Measurements from ENCODE around the gene VTA1.

The VTA1 gene

GRCh38 chr6:142193621-142194020 lies 46.6 kb downstream of the VTA1 start:
- no peak overlapping the region for H3K4me3 ChIP-seq (ENCODE audit: control insufficient read depth, low read depth, low read length)
- no peak for TF ChIP-seq CTCF (conservative IDR thresholded peaks at IDR 0.05; ENCODE audit: control insufficient read depth, insufficient read depth, low read depth, low read length)
- no peak for DNase-seq (ENCODE audit: low read depth)

- no peak overlapping the region for H3K4me3 ChIP-seq (ENCODE audit: control insufficient read depth, low read depth, low read length)
- no peak for TF ChIP-seq CTCF (conservative IDR thresholded peaks at IDR 0.05; ENCODE audit: control insufficient read depth, insufficient read depth, low read depth, low read length)
- peak; percentile 19 for DNase-seq (ENCODE audit: low read depth)
Observed at GRCh38 chr6:142195862-142196541, 48.9 kb downstream of the VTA1 start.

- no peak for TF ChIP-seq CTCF (conservative IDR thresholded peaks at IDR 0.05; ENCODE audit: control insufficient read depth, insufficient read depth, low read depth, low read length)
Observed at GRCh38 chr6:142200846-142201628, 54.0 kb downstream of the VTA1 start.

GRCh38 chr6:142207265-142207877 lies 60.3 kb downstream of the VTA1 start:
- DNase-seq (ENCODE audit: low read depth), result peak; percentile 65
- no peak overlapping the region for H3K4me3 ChIP-seq (ENCODE audit: control insufficient read depth, low read depth, low read length)
- peak; percentile 86 for TF ChIP-seq CTCF (conservative IDR thresholded peaks at IDR 0.05; ENCODE audit: control insufficient read depth, insufficient read depth, low read depth, low read length)

More at GRCh38 chr6:142200846-142201628, 54.0 kb downstream of the VTA1 start:
- H3K4me3 ChIP-seq (ENCODE audit: control insufficient read depth, low read depth, low read length), result no peak overlapping the region
- DNase-seq (ENCODE audit: low read depth), result no peak

GRCh38 chr6:142210606-142211005 lies 63.5 kb downstream of the VTA1 start:
- H3K4me3 ChIP-seq (ENCODE audit: control insufficient read depth, low read depth, low read length), result no peak overlapping the region
- DNase-seq (ENCODE audit: low read depth), result no peak
- TF ChIP-seq CTCF (conservative IDR thresholded peaks at IDR 0.05; ENCODE audit: control insufficient read depth, insufficient read depth, low read depth, low read length), result no peak

GRCh38 chr6:142213402-142213801 lies 66.3 kb downstream of the VTA1 start:
- H3K4me3 ChIP-seq (ENCODE audit: control insufficient read depth, low read depth, low read length), result no peak overlapping the region
- no peak for DNase-seq (ENCODE audit: low read depth)
- TF ChIP-seq CTCF (conservative IDR thresholded peaks at IDR 0.05; ENCODE audit: control insufficient read depth, insufficient read depth, low read depth, low read length), result no peak
